ENCODE measurements around the gene DNAH9.

The DNAH9 gene

DNA sequence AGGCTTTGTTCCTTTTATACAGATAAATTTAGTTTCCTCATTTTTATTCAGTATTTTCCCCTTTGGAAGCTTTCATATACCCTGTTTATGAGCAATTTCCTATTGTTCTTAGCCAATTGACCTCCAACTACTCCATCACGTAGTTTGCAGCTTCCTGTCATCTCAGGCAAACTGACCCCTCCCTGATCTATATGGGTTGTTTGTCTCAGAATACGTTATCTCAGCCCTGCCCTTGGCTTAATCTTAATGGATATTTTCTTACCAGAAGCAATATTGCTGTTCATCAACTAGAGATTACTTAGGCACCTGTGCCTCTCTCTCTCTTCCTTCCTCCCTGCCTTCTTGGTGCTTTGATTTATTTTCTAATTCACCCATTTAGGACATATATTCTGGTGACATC, 317.8 kb downstream of the DNAH9 start:
- H3K4me2 ChIP-seq (ENCODE audit: insufficient read depth, low read length), result no peak overlapping the region

DNA sequence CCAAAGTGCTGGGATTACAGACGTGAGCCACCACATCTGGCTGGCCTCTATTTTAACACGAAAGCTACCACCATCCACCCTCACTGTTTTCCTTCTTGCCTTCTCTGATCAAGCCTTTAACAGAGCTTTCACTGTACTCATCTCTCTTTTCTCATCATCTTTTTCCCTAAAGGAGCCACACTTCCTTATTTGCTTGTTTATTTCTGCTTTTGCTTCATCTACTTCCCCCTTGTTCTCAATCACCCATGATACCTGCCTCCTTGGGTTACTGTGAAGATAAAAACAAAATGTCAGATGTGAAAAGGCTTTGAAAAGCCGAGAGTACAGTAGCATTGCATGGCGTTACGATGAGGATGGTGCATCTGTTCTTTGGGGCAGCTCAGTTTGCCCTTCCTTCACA, 319.1 kb downstream of the DNAH9 start:
- H4K20me1 ChIP-seq (ENCODE audit: insufficient read depth, low read length), result no peaks in the 10 kb centered on the region
- H3K9me3 ChIP-seq (ENCODE audit: insufficient read depth, low read length, severe bottlenecking), result no peaks in the 10 kb centered on the region
- no peak overlapping the region for H3K4me3 ChIP-seq (ENCODE audit: low read depth in 1 of 2, low read length in 2 of 2)
- no peaks in the 10 kb centered on the region for H3K79me2 ChIP-seq (ENCODE audit: insufficient read depth, low read length)
- H3K27me3 ChIP-seq (ENCODE audit: insufficient read depth, low read length, poor library complexity), result no peaks in the 10 kb centered on the region
- H3K27ac ChIP-seq (ENCODE audit: low read length), result no peak overlapping the region
- no peak for DNase-seq
- no peak for ATAC-seq (ENCODE audit: insufficient read depth, low read depth)
- H2AFZ ChIP-seq (ENCODE audit: low read depth, low read length), result no peak overlapping the region
- no peaks in the 10 kb centered on the region for H3K4me1 ChIP-seq (ENCODE audit: insufficient read depth, low read length)
- no peak overlapping the region for H3K4me2 ChIP-seq (ENCODE audit: insufficient read depth, low read length)
- H3K36me3 ChIP-seq (ENCODE audit: insufficient read depth, low read length), result no peaks in the 10 kb centered on the region
- no peak for TF ChIP-seq EZH2 (IDR thresholded peaks at IDR 0.05; ENCODE audit: borderline replicate concordance, low read depth, low read length, severe bottlenecking)
- TF ChIP-seq, protein P1, sequence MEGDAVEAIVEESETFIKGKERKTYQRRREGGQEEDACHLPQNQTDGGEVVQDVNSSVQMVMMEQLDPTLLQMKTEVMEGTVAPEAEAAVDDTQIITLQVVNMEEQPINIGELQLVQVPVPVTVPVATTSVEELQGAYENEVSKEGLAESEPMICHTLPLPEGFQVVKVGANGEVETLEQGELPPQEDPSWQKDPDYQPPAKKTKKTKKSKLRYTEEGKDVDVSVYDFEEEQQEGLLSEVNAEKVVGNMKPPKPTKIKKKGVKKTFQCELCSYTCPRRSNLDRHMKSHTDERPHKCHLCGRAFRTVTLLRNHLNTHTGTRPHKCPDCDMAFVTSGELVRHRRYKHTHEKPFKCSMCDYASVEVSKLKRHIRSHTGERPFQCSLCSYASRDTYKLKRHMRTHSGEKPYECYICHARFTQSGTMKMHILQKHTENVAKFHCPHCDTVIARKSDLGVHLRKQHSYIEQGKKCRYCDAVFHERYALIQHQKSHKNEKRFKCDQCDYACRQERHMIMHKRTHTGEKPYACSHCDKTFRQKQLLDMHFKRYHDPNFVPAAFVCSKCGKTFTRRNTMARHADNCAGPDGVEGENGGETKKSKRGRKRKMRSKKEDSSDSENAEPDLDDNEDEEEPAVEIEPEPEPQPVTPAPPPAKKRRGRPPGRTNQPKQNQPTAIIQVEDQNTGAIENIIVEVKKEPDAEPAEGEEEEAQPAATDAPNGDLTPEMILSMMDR (IDR thresholded peaks at IDR 0.05; ENCODE audit: borderline replicate concordance, extremely low read depth, low read length, poor library complexity, severe bottlenecking), result no peak
- H3K9ac ChIP-seq (ENCODE audit: low read depth, low read length), result no peak overlapping the region

More for the DNA sequence above, 317.8 kb downstream of the DNAH9 start:
- DNase-seq (no peak), ATAC-seq (ENCODE audit: insufficient read depth, low read depth) (no peak)
- no peak overlapping the region for H3K27ac ChIP-seq (ENCODE audit: low read length)
- H2AFZ ChIP-seq (ENCODE audit: low read depth, low read length), result no peak overlapping the region
- H3K4me3 ChIP-seq (ENCODE audit: low read depth in 1 of 2, low read length in 2 of 2), result no peak overlapping the region
- H3K79me2 ChIP-seq (ENCODE audit: insufficient read depth, low read length), result no peaks in the 10 kb centered on the region
- H3K9me3 ChIP-seq (ENCODE audit: insufficient read depth, low read length, severe bottlenecking), result peaks cover 3% of the 10 kb centered on the region
- no peaks in the 10 kb centered on the region for H4K20me1 ChIP-seq (ENCODE audit: insufficient read depth, low read length)
- H3K9ac ChIP-seq (ENCODE audit: low read depth, low read length), result no peak overlapping the region
- H3K27me3 ChIP-seq (ENCODE audit: insufficient read depth, low read length, poor library complexity), result no peaks in the 10 kb centered on the region
- H3K4me1 ChIP-seq (ENCODE audit: insufficient read depth, low read length), result no peaks in the 10 kb centered on the region
- no peaks in the 10 kb centered on the region for H3K36me3 ChIP-seq (ENCODE audit: insufficient read depth, low read length)
- TF ChIP-seq EZH2 (IDR thresholded peaks at IDR 0.05; ENCODE audit: borderline replicate concordance, low read depth, low read length, severe bottlenecking), result no peak
- TF ChIP-seq, protein P1 (IDR thresholded peaks at IDR 0.05; ENCODE audit: borderline replicate concordance, extremely low read depth, low read length, poor library complexity, severe bottlenecking), result no peak

GRCh38 chr17:11921296-11921695, 323.0 kb downstream of the DNAH9 start:
- TF ChIP-seq, protein P1 (IDR thresholded peaks at IDR 0.05; ENCODE audit: borderline replicate concordance, extremely low read depth, low read length, poor library complexity, severe bottlenecking), result no peak
- TF ChIP-seq EZH2 (IDR thresholded peaks at IDR 0.05; ENCODE audit: borderline replicate concordance, low read depth, low read length, severe bottlenecking), result no peak
- ATAC-seq (ENCODE audit: insufficient read depth, low read depth), result no peak
- no peak for DNase-seq
- Histone ChIP-seq H3K27me3 (ENCODE audit: insufficient read depth, low read length, poor library complexity) (no peaks in the 10 kb centered on the region), H3K79me2 (ENCODE audit: insufficient read depth, low read length) (no peaks in the 10 kb centered on the region), H4K20me1 (ENCODE audit: insufficient read depth, low read length) (no peaks in the 10 kb centered on the region), H3K36me3 (ENCODE audit: insufficient read depth, low read length) (no peaks in the 10 kb centered on the region), H3K9ac (ENCODE audit: low read depth, low read length) (no peak overlapping the region), H3K9me3 (ENCODE audit: insufficient read depth, low read length, severe bottlenecking) (no peaks in the 10 kb centered on the region), H3K4me3 (ENCODE audit: low read depth in 1 of 2, low read length in 2 of 2) (no peak overlapping the region), H3K4me1 (ENCODE audit: insufficient read depth, low read length) (no peaks in the 10 kb centered on the region), H2AFZ (ENCODE audit: low read depth, low read length) (no peak overlapping the region), H3K4me2 (ENCODE audit: insufficient read depth, low read length) (no peak overlapping the region), H3K27ac (ENCODE audit: low read length) (no peak overlapping the region)

DNA sequence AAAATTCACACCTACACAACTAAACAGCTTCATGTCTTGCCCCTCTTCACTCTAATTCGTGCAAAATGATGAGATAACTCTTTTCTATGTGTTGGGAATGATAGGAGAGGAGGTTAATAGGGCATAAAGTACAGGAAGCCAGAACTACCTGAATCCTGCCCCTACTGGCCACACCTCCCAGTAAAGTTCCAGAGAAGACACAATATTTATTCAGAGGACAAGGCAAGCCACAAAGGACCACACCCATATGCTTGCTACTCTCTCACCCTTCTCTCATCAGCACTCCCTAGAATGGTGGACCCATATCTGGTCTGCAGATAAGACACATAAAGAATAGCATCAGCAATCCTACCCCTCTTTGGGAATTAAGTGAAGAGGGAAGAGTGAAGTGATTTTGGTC, 324.4 kb downstream of the DNAH9 start:
- Histone ChIP-seq H3K9me3 (ENCODE audit: insufficient read depth, low read length, severe bottlenecking) (no peaks in the 10 kb centered on the region), H3K9ac (ENCODE audit: low read depth, low read length) (no peak overlapping the region), H3K27ac (ENCODE audit: low read length) (no peak overlapping the region), H3K4me2 (ENCODE audit: insufficient read depth, low read length) (no peak overlapping the region), H3K4me1 (ENCODE audit: insufficient read depth, low read length) (no peaks in the 10 kb centered on the region), H3K36me3 (ENCODE audit: insufficient read depth, low read length) (no peaks in the 10 kb centered on the region), H3K27me3 (ENCODE audit: insufficient read depth, low read length, poor library complexity) (no peaks in the 10 kb centered on the region), H4K20me1 (ENCODE audit: insufficient read depth, low read length) (no peaks in the 10 kb centered on the region), H2AFZ (ENCODE audit: low read depth, low read length) (no peak overlapping the region), H3K79me2 (ENCODE audit: insufficient read depth, low read length) (no peaks in the 10 kb centered on the region), H3K4me3 (ENCODE audit: low read depth in 1 of 2, low read length in 2 of 2) (no peak overlapping the region)
- DNase-seq (no peak), ATAC-seq (ENCODE audit: insufficient read depth, low read depth) (no peak)
- TF ChIP-seq, protein P1 (IDR thresholded peaks at IDR 0.05; ENCODE audit: borderline replicate concordance, extremely low read depth, low read length, poor library complexity, severe bottlenecking), result no peak
- no peak for TF ChIP-seq EZH2 (IDR thresholded peaks at IDR 0.05; ENCODE audit: borderline replicate concordance, low read depth, low read length, severe bottlenecking)

Data from DND-41 (cell line).